GM21390 (cell line): ENCODE measurements around the gene DNAH5.

Experiments
- ATAC-seq: cut with Tn5 transposase; IDR thresholded peaks from one replicate; pipeline ENCODE4 v1.9.1; 2021; ENCODE audit not compliant: unreplicated experiment

The DNAH5 gene

GRCh38 chr5:13739479-13739878 lies 205.0 kb downstream of the DNAH5 start:
- no peak for ATAC-seq

- no peak for ATAC-seq
Observed at GRCh38 chr5:13735691-13736090, 208.8 kb downstream of the DNAH5 start.

GRCh38 chr5:13731121-13731628 lies 213.3 kb downstream of the DNAH5 start:
- ATAC-seq: no peak

- ATAC-seq: no peak
Observed at GRCh38 chr5:13708906-13709305, 235.6 kb downstream of the DNAH5 start.

- ATAC-seq: no peak
Observed at GRCh38 chr5:13708432-13708831, 236.1 kb downstream of the DNAH5 start.

- no peak for ATAC-seq
Observed at GRCh38 chr5:13704396-13704795, 240.1 kb downstream of the DNAH5 start.

- no peak for ATAC-seq
Observed at GRCh38 chr5:13700626-13701025, 243.9 kb downstream of the DNAH5 start.

GRCh38 chr5:13698885-13699284 lies 245.6 kb downstream of the DNAH5 start:
- no peak for ATAC-seq

GRCh38 chr5:13695076-13695712 lies 249.3 kb downstream of the DNAH5 start:
- ATAC-seq: no peak

GRCh38 chr5:13692172-13692571 lies 252.3 kb downstream of the DNAH5 start:
- ATAC-seq: no peak

GRCh38 chr5:13676531-13676930 lies 268.0 kb downstream of the DNAH5 start:
- ATAC-seq: no peak

GRCh38 chr5:13674391-13674790 lies 270.1 kb downstream of the DNAH5 start:
- ATAC-seq: no peak

- ATAC-seq: no peak
Observed at GRCh38 chr5:13673511-13673910, 271.0 kb downstream of the DNAH5 start.

GRCh38 chr5:13664377-13664776 lies 280.1 kb downstream of the DNAH5 start:
- no peak for ATAC-seq

GRCh38 chr5:13662626-13663025 lies 281.9 kb downstream of the DNAH5 start:
- no peak for ATAC-seq

- no peak for ATAC-seq
Observed at GRCh38 chr5:13661272-13661671, 283.2 kb downstream of the DNAH5 start.

- ATAC-seq: no peak
Observed at GRCh38 chr5:13660072-13660471, 284.4 kb downstream of the DNAH5 start.

- no peak for ATAC-seq
Observed at GRCh38 chr5:13659391-13659790, 285.1 kb downstream of the DNAH5 start.

- no peak for ATAC-seq
Observed at GRCh38 chr5:13658761-13659160, 285.7 kb downstream of the DNAH5 start.

- ATAC-seq: no peak
Observed at GRCh38 chr5:13658152-13658551, 286.3 kb downstream of the DNAH5 start.

GRCh38 chr5:13653709-13654108 lies 290.8 kb downstream of the DNAH5 start:
- no peak for ATAC-seq

- no peak for ATAC-seq
Observed at GRCh38 chr5:13649656-13650055, 294.8 kb downstream of the DNAH5 start.

- ATAC-seq: no peak
Observed at GRCh38 chr5:13648822-13649221, 295.7 kb downstream of the DNAH5 start.
